GM19324 (cell line): ENCODE data around the gene SPACA5.
"Not testable (repeated sequence)": the region's sequence is repeated elsewhere in the genome, so short reads cannot be mapped to it uniquely, and the experiment has no call there.

Experiments used
- ATAC-seq: cut with Tn5 transposase; IDR thresholded peaks from one replicate; pipeline ENCODE4 v1.9.1; 2021; ENCODE audit warnings: mild to moderate bottlenecking, moderate library complexity; ENCODE audit not compliant: unreplicated experiment, low FRiP score

The SPACA5 gene

GRCh38 chrX:48006688-48007087, at the start of gene SPACA5:
SPACA5 (plus strand) TSS chrX:48006988; CDS start chrX:48007803, 815 bp downstream.
- not testable (repeated sequence) for ATAC-seq

GRCh38 chrX:47958206-47958605, 48.6 kb upstream of the SPACA5 start:
- not testable (repeated sequence) for ATAC-seq

- no peak for ATAC-seq
These were observed 47.9 kb upstream of the SPACA5 start for GRCh38 chrX:47958761-47959342.

GRCh38 chrX:47960406-47960805, 46.4 kb upstream of the SPACA5 start:
- ATAC-seq, result no peak

- ATAC-seq, result not testable (repeated sequence)
These were observed 45.0 kb upstream of the SPACA5 start for GRCh38 chrX:47961830-47962229.

GRCh38 chrX:47965526-47965925, 41.3 kb upstream of the SPACA5 start:
- not testable (repeated sequence) for ATAC-seq

GRCh38 chrX:47973235-47973634, 33.6 kb upstream of the SPACA5 start:
- no peak for ATAC-seq

- no peak for ATAC-seq
These were observed 30.3 kb upstream of the SPACA5 start for GRCh38 chrX:47976254-47977151.

GRCh38 chrX:47991263-47992094, 15.3 kb upstream of the SPACA5 start:
- ATAC-seq, result no peak

GRCh38 chrX:47992095-47992380, 14.8 kb upstream of the SPACA5 start:
- ATAC-seq, result no peak

- ATAC-seq, result no peak
These were observed 14.1 kb upstream of the SPACA5 start for GRCh38 chrX:47992669-47993068.

GRCh38 chrX:48001260-48001659, 5.5 kb upstream of the SPACA5 start:
- ATAC-seq, result no peak

- ATAC-seq, result no peak
These were observed 4.5 kb upstream of the SPACA5 start for GRCh38 chrX:48002319-48002718.

- ATAC-seq, result no peak
These were observed 3.9 kb upstream of the SPACA5 start for GRCh38 chrX:48002929-48003328.

- peak; percentile 18 for ATAC-seq
These were observed 3.4 kb upstream of the SPACA5 start for GRCh38 chrX:48003367-48003757.

GRCh38 chrX:48003758-48004457, 2.9 kb upstream of the SPACA5 start, which contains the start of gene ZNF182:
ZNF182 (minus strand) TSS chrX:48003989; CDS start chrX:48002609, 1,380 bp downstream.
- ATAC-seq, result peak; percentile 88

- ATAC-seq, result not testable (repeated sequence)
These were observed 2.7 kb downstream of the SPACA5 start for GRCh38 chrX:48009445-48009960.

GRCh38 chrX:48016583-48017310, 10.0 kb downstream of the SPACA5 start:
- not testable (repeated sequence) for ATAC-seq

- ATAC-seq, result not testable (repeated sequence)
These were observed 13.1 kb downstream of the SPACA5 start for GRCh38 chrX:48019892-48020291.
